Measurements from ENCODE around the gene ERC1.

The ERC1 gene

DNA sequence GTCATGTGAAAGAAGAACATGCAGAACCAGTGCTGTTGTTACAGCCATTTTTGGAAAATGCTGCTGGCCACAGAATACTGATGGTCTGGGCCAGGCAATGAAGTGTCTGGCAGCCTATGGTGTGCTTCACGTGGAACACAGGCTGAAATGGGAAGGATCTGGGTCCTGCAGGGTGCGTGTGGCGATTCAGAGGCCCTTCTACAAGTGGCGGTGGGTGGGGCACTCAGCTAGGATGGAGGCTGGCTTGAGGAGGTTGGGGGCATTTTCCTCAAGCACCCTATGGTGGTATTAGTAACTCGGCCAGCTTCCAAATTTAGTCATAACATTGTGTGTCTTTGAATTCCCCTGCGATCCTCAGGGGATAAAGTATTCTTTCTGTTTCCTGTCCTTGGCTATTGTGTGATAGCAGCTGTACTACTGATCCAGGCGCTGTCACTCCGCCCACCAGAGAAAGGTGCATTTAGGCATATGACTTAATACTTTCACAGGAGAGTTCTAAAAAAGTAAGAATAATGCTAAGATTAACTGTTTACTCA, 32.4 kb upstream of the ERC1 start:
- TF ChIP-seq, protein P1, sequence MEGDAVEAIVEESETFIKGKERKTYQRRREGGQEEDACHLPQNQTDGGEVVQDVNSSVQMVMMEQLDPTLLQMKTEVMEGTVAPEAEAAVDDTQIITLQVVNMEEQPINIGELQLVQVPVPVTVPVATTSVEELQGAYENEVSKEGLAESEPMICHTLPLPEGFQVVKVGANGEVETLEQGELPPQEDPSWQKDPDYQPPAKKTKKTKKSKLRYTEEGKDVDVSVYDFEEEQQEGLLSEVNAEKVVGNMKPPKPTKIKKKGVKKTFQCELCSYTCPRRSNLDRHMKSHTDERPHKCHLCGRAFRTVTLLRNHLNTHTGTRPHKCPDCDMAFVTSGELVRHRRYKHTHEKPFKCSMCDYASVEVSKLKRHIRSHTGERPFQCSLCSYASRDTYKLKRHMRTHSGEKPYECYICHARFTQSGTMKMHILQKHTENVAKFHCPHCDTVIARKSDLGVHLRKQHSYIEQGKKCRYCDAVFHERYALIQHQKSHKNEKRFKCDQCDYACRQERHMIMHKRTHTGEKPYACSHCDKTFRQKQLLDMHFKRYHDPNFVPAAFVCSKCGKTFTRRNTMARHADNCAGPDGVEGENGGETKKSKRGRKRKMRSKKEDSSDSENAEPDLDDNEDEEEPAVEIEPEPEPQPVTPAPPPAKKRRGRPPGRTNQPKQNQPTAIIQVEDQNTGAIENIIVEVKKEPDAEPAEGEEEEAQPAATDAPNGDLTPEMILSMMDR (IDR thresholded peaks at IDR 0.05; ENCODE audit: low read depth, low read length) = no peak
- Histone ChIP-seq H3K36me3 (no peaks in the 10 kb centered on the region), H3K27me3 (ENCODE audit: insufficient read depth, low read depth, severe bottlenecking) (no peaks in the 10 kb centered on the region), H3K4me3 (ENCODE audit: low read depth, low read length) (no peak overlapping the region), H3K9me3 (ENCODE audit: severe bottlenecking) (no peaks in the 10 kb centered on the region), H3K27ac (no peak overlapping the region)
- DNase-seq = no peak

DNA sequence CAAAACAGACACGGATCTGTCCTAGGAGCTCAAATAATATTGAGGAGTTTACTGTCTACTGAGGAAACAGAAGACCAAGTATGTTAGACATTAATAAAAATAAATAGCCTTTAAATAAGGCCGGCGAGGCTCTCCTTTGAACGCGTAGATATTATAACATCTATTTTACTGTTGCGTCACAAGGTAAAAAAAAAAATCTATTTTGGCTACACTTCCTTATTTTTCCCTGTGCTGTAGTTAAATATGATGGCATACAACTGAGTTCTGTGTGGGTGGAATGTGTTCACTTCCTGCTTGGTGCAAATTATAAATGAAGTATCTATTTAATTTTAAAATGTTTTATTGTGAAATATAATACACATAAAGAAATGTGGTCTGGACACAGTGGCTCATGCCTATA, 24.3 kb upstream of the ERC1 start:
- TF ChIP-seq, protein P1 (IDR thresholded peaks at IDR 0.05; ENCODE audit: low read depth, low read length) = no peak
- no peaks in the 10 kb centered on the region for H3K36me3 ChIP-seq
- no peaks in the 10 kb centered on the region for H3K9me3 ChIP-seq (ENCODE audit: severe bottlenecking)
- no peak overlapping the region for H3K4me3 ChIP-seq (ENCODE audit: low read depth, low read length)
- no peaks in the 10 kb centered on the region for H3K27me3 ChIP-seq (ENCODE audit: insufficient read depth, low read depth, severe bottlenecking)
- DNase-seq = no peak
- no peak overlapping the region for H3K27ac ChIP-seq

DNA sequence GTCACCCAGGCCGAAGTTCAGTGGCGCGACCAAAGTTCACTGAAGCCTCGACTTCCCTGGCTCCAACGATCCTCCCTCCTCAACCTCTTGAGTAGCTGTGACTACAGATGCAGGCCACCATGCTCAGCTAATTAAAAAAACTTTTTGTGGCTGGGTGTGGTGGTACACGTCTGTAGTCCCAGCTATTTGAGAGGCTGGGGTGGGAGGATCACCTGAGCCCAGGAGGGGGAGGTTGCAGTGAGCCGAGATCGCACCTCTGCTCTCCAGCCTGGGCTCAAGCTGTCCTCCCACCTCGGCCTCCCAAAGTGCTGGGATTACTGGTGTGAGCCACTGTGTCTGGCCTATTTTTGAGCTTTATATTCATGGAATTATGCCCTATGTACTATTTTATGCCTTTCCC, 23.4 kb upstream of the ERC1 start:
- H3K9me3 ChIP-seq (ENCODE audit: severe bottlenecking) = no peaks in the 10 kb centered on the region
- H3K4me3 ChIP-seq (ENCODE audit: low read depth, low read length) = no peak overlapping the region
- H3K27me3 ChIP-seq (ENCODE audit: insufficient read depth, low read depth, severe bottlenecking) = no peaks in the 10 kb centered on the region
- no peaks in the 10 kb centered on the region for H3K36me3 ChIP-seq
- H3K27ac ChIP-seq = no peak overlapping the region
- TF ChIP-seq, protein P1 (IDR thresholded peaks at IDR 0.05; ENCODE audit: low read depth, low read length) = no peak
- no peak for DNase-seq

DNA sequence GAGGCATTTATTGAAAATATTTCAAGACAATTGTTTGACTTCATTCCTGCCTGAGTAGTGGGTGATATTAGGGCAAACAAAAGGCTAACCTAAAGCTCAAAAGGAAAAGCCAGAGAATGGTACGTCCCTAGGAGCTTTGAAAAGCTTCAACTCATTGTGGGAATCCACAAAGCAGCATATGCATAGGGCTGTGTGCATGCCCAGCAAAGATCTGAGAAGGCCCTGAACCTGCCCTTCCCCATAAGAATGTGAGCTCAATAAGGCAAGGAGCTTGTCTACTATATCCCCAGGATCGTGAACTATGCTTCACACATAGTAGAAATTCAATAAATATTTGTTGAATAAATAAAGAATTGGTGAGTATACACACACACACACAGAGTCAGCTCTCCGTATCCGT, 22.5 kb upstream of the ERC1 start:
- no peak overlapping the region for H3K4me3 ChIP-seq (ENCODE audit: low read depth, low read length)
- DNase-seq = no peak
- TF ChIP-seq, protein P1 (IDR thresholded peaks at IDR 0.05; ENCODE audit: low read depth, low read length) = no peak
- no peaks in the 10 kb centered on the region for H3K27me3 ChIP-seq (ENCODE audit: insufficient read depth, low read depth, severe bottlenecking)
- no peaks in the 10 kb centered on the region for H3K9me3 ChIP-seq (ENCODE audit: severe bottlenecking)
- H3K36me3 ChIP-seq = no peaks in the 10 kb centered on the region
- H3K27ac ChIP-seq = no peak overlapping the region

DNA sequence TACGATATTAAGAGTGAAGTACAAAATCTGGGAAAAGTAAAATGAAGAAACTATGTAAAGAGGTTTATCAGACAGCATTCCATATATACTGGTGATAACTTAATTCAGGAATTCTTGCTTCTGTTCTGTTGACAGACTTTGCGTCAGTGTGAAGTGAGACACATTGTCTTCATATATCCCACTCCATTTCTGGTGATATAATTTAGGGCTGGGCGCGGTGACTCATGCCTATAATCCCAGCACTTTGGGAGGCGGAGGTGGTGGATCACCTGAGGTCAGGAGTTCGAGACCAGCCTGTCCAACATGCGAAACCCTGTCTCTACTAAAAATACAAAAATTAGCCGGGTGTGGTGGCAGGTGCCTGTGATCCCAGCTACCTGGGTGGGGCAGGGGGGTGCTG, 21.2 kb upstream of the ERC1 start:
- Histone ChIP-seq H3K36me3 (no peaks in the 10 kb centered on the region), H3K27me3 (ENCODE audit: insufficient read depth, low read depth, severe bottlenecking) (no peaks in the 10 kb centered on the region), H3K27ac (no peak overlapping the region), H3K9me3 (ENCODE audit: severe bottlenecking) (no peaks in the 10 kb centered on the region), H3K4me3 (ENCODE audit: low read depth, low read length) (no peak overlapping the region)
- DNase-seq = no peak
- TF ChIP-seq, protein P1 (IDR thresholded peaks at IDR 0.05; ENCODE audit: low read depth, low read length) = no peak

DNA sequence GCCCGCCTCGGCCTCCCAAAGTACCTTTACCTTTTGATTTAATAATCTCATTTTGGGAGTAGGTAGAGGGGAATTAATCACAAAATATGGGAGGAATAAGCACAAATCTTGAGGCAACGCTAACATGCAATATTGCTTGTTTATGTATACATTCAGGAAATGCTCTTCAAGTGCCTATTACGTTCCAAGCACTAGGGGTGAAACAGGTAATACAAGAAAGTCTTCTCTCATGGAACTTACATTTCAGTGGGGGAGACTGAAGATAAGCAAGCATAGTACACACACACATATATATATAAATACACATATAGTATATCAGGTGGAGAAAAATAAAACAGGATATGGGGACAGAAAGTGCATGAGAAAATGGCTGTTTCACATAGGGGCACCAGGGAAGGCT, 19.0 kb upstream of the ERC1 start:
- no peak for DNase-seq
- Histone ChIP-seq H3K4me3 (ENCODE audit: low read depth, low read length) (no peak overlapping the region), H3K27ac (no peak overlapping the region), H3K27me3 (ENCODE audit: insufficient read depth, low read depth, severe bottlenecking) (no peaks in the 10 kb centered on the region), H3K36me3 (no peaks in the 10 kb centered on the region), H3K9me3 (ENCODE audit: severe bottlenecking) (no peaks in the 10 kb centered on the region)
- TF ChIP-seq, protein P1 (IDR thresholded peaks at IDR 0.05; ENCODE audit: low read depth, low read length) = no peak

All from WERI-Rb-1 (cell line).